Transverse colon (tissue), 4 donors: ENCODE measurements around the gene TMEM117. TPM values are rescaled to one million over a fixed set of nuclear protein-coding genes. Genes with fewer than 3 reads are reported as not detected.

Source experiments
- DNase-seq: peaks from one replicate; pipeline ENCODE4 v3.0.0-alpha.2; 2019
- H3K27ac ChIP-seq, 4 donors: fragments of 200-600 bp; sonication (generic); 2 replicates each; pipeline ENCODE4 v1.5.1; 2016 to 2018; ENCODE audit warnings: inconsistent platforms in 4 of 4
- H3K27me3 ChIP-seq: fragments of 200-600 bp; sonication (generic); 2 replicates; pipeline ENCODE4 v1.5.1; 2017; ENCODE audit warnings: inconsistent platforms
- H3K36me3 ChIP-seq, 4 donors: fragments of 200-600 bp; sonication (generic); 2 replicates each; pipeline ENCODE4 v1.5.1; 2017 to 2019; ENCODE audit warnings: inconsistent platforms in 4 of 4
- H3K4me1 ChIP-seq, 4 donors: fragments of 200-600 bp; sonication (generic); 2 replicates each; pipeline ENCODE4 v1.5.1; 2017 to 2020; ENCODE audit warnings: inconsistent platforms in 4 of 4
- H3K4me3 ChIP-seq, 4 donors: fragments of 200-600 bp; sonication (generic); 1 replicate in 1 of 4; 2 replicates in 3 of 4; pipeline versions ENCODE4 v1.5.1 to v1.6.1; 2017 to 2019; ENCODE audit warnings: inconsistent platforms in 4 of 4
- H3K9me3 ChIP-seq, 2 donors: fragments of 200-600 bp; sonication (generic); 2 replicates each; pipeline ENCODE4 v1.5.1; 2017 to 2019; ENCODE audit warnings: inconsistent platforms in 2 of 2
- CTCF ChIP-seq, 5 experiments: fragments of 200-600 bp in 3 of 5; fragments of 450-650 bp in 2 of 5; sonication (generic) in 3 of 5; IDR thresholded peaks; 1 replicate in 2 of 5; 2 replicates in 3 of 5; pipeline ENCODE4 v1.5.1; 2016 to 2017; ENCODE audit warnings: antibody characterized with exemption in 5 of 5, inconsistent platforms in 3 of 5, mild to moderate bottlenecking in 2 of 5, moderate library complexity in 1 of 5
- EP300 ChIP-seq: sonication (generic); formaldehyde crosslinking; IDR thresholded peaks from one replicate; pipeline ENCODE4 v1.6.1; 2017; ENCODE audit warnings: antibody characterized with exemption, low read depth
- POLR2A ChIP-seq: fragments of 450-650 bp; IDR thresholded peaks from one replicate; pipeline ENCODE4 v1.6.1; 2016; ENCODE audit warnings: antibody characterized with exemption, mild to moderate bottlenecking, moderate library complexity
- POLR2AphosphoS5 ChIP-seq, 3 donors: sonication (generic); formaldehyde crosslinking; IDR thresholded peaks; one replicate each; pipeline ENCODE4 v1.6.1; 2016; ENCODE audit warnings: antibody characterized with exemption in 3 of 3
- WGBS, 2 donors: methylation state at CpG; one replicate each; pipeline ENCODE4 v1.1.5; 2018; ENCODE audit warnings: low coverage in 1 of 2; 5-methylcytosine and 5-hydroxymethylcytosine counted together
- in situ Hi-C, 4 donors: fragments of 200-750 bp; cut with MboI; loops; one replicate each; pipeline versions ENCODE4 v1.15.0 to v1.15.1; 2017; ENCODE audit warnings: low sequenced_read_pairs in 3 of 4, low pct_ligation_motif_present in 1 of 4, low pct_unique_long_range_greater_than_20kb in 1 of 4
- intact Hi-C: fragments of 100-400 bp; cut with DNase I; formaldehyde crosslinking; loops from one replicate; pipeline ENCODE4 v1.15.1; 2023; ENCODE audit warnings: low total_unique reads
- total RNA-seq, 4 donors: library from RNA; depleted of rRNA; stranded (reverse); fragments of >200 nt; gene quantifications; one replicate each; pipeline ENCODE4 v1.1.0, GENCODE V29; 2016

TMEM117 gene
- total RNA-seq, 4 donors from 2014 or later: 0.40 to 92.8 (median 25.6) TPM

GRCh38 chr12:44433659-44434058, 597.8 kb downstream of the TMEM117 start:
- H3K27me3 ChIP-seq: no peaks in the 10 kb centered on the region
- DNase-seq: no peak
- no peak overlapping the region for H3K4me3 ChIP-seq
- WGBS, 2 donors: 29 to 37% methylated on average over 1 of the region's 1 CpG
- in situ Hi-C loops: no loop called here
- H3K9me3 ChIP-seq: no peaks in the 10 kb centered on the region
- intact Hi-C loops: no loop called here
- H3K4me1 ChIP-seq: no peaks in the 10 kb centered on the region
- H3K27ac ChIP-seq: no peak overlapping the region
- TF ChIP-seq POLR2AphosphoS5 (IDR thresholded peaks at IDR 0.05) (no peak), EP300 (no peak), CTCF (IDR thresholded peaks at IDR 0.05) (no peak), POLR2A (no peak)
- H3K36me3 ChIP-seq: no peaks in the 10 kb centered on the region

GRCh38 chr12:44436756-44437155, 600.9 kb downstream of the TMEM117 start:
- TF ChIP-seq POLR2A (no peak), POLR2AphosphoS5 (IDR thresholded peaks at IDR 0.05) (no peak), CTCF (IDR thresholded peaks at IDR 0.05) (no peak), EP300 (no peak)
- WGBS, 2 donors: 52 to 71% methylated on average over 4 to 5 of the region's 5 CpGs
- DNase-seq: no peak
- no peak overlapping the region for H3K4me3 ChIP-seq
- H3K4me1 ChIP-seq: no peaks in the 10 kb centered on the region
- in situ Hi-C loops (no loop called here), intact Hi-C loops (no loop called here)
- no peaks in the 10 kb centered on the region for H3K9me3 ChIP-seq
- no peaks in the 10 kb centered on the region for H3K36me3 ChIP-seq
- H3K27ac ChIP-seq: no peak overlapping the region
- no peaks in the 10 kb centered on the region for H3K27me3 ChIP-seq

Other genes starting within 250 kb of the TMEM117 start
- 10 to 100 TPM in 2 of 4 donors, 1 to 10 TPM in 2; 3.0 to 16.3 (median 9.5) TPM for gene PUS7L, start 77.3 kb upstream of the TMEM117 start, total RNA-seq
- gene IRAK4, start 77.1 kb upstream of the TMEM117 start, total RNA-seq: 10 to 100 TPM in 3 of 4 donors, 1 to 10 TPM in 1; 6.6 to 39.7 (median 19.0) TPM
- gene TWF1, start 29.8 kb upstream of the TMEM117 start, total RNA-seq: 10 to 100 TPM; 32.8 to 99.9 (median 62.5) TPM